Activated T-cell treated with anti-CD3 and anti-CD28 coated beads, Interleukin-2, amount 50 U/mL, for 72 hours (primary cell): Measurements from ENCODE around the gene MINPP1. TPM values are rescaled to one million over a fixed set of nuclear protein-coding genes. Genes with fewer than 3 reads are reported as not detected.
A peak's percentile ranks its signal among the peaks of the same experiment; 100 is the strongest.

Source experiments
- ATAC-seq, 2 donors: fragments of 150-1000 bp; cut with Tn5 transposase; replicated peaks in 1 of 2; 2 replicates each; pipeline ENCODE4 v1.10.0; 2021; ENCODE audit warnings: moderate library complexity in 2 of 2, mild to moderate bottlenecking in 1 of 2
- DNase-seq, 2 donors: peaks; one replicate each; pipeline ENCODE4 v3.0.0; 2021 to 2022; ENCODE audit warnings: mixed read lengths in 1 of 2
- H3K27ac Mint-ChIP-seq: one replicate; pipeline ENCODE4 v1.8.0; 2022; ENCODE audit warnings: mild to moderate bottlenecking, moderate library complexity, mixed read lengths
- H3K27me3 Mint-ChIP-seq: one replicate; pipeline ENCODE4 v1.8.0; 2022; ENCODE audit warnings: low read depth, mixed read lengths
- H3K36me3 Mint-ChIP-seq, 2 donors: one replicate each; pipeline ENCODE4 v1.8.0; 2022; ENCODE audit warnings: mixed read lengths in 2 of 2, mild to moderate bottlenecking in 1 of 2; ENCODE audit not compliant: insufficient read depth in 2 of 2
- H3K4me1 Mint-ChIP-seq: one replicate; pipeline ENCODE4 v1.8.0; 2022; ENCODE audit warnings: low read depth, mixed read lengths
- H3K4me3 Mint-ChIP-seq, 2 donors: one replicate each; pipeline ENCODE4 v1.8.0; 2022; ENCODE audit warnings: mild to moderate bottlenecking in 2 of 2, mixed read lengths in 2 of 2, moderate library complexity in 2 of 2
- H3K9me3 Mint-ChIP-seq, 2 donors: one replicate each; pipeline ENCODE4 v1.8.0; 2022; ENCODE audit warnings: mixed read lengths in 2 of 2
- total RNA-seq, 2 donors: library from RNA; stranded (reverse); gene quantifications; one replicate each; pipeline ENCODE4 v1.2.3, GENCODE V29; 2022

Gene MINPP1
- total RNA-seq, 2 donors from 2014 or later = 10.5 to 12.4 TPM

GRCh38 chr10:87504307-87504639, 420 bp upstream of the MINPP1 start:
- DNase-seq (no peak), ATAC-seq (no peak)
- Mint-ChIP-seq H3K27ac (peak overlapping the region; percentile 87), H3K4me3 (peak overlapping the region; percentile 94 to 95), H3K27me3 (peaks cover 7% of the 10 kb centered on the region), H3K9me3 (no peaks in the 10 kb centered on the region), H3K4me1 (peaks cover 40% of the 10 kb centered on the region), H3K36me3 (no peaks in the 10 kb centered on the region)

- peaks cover 7% of the 10 kb centered on the region for H3K27me3 Mint-ChIP-seq
- peak overlapping the region; percentile 86 for H3K27ac Mint-ChIP-seq
- H3K9me3 Mint-ChIP-seq = no peaks in the 10 kb centered on the region
- peaks cover 40% of the 10 kb centered on the region for H3K4me1 Mint-ChIP-seq
- peak overlapping the region; percentile 94 to 95 for H3K4me3 Mint-ChIP-seq
- DNase-seq = peak; percentile 69 to 71
- no peaks in the 10 kb centered on the region for H3K36me3 Mint-ChIP-seq
- peak; percentile 62 to 68 for ATAC-seq
These were observed 846 bp downstream of the MINPP1 start for GRCh38 chr10:87505366-87506111.

GRCh38 chr10:87506956-87507355, 2.3 kb downstream of the MINPP1 start:
- H3K27me3 Mint-ChIP-seq = peaks cover 3% of the 10 kb centered on the region
- peaks cover 0 to 4% of the 10 kb centered on the region in 2 donors for H3K36me3 Mint-ChIP-seq
- H3K4me1 Mint-ChIP-seq = peaks cover 40% of the 10 kb centered on the region
- no peak overlapping the region for H3K27ac Mint-ChIP-seq
- no peak overlapping the region for H3K4me3 Mint-ChIP-seq
- H3K9me3 Mint-ChIP-seq = no peaks in the 10 kb centered on the region
- no peak for DNase-seq
- no peak for ATAC-seq

- ATAC-seq (no peak), DNase-seq (no peak)
- Mint-ChIP-seq H3K4me3 (no peak overlapping the region), H3K9me3 (no peaks in the 10 kb centered on the region), H3K4me1 (peaks cover 40% of the 10 kb centered on the region), H3K27ac (no peak overlapping the region), H3K36me3 (peaks cover 0 to 4% of the 10 kb centered on the region in 2 donors), H3K27me3 (no peaks in the 10 kb centered on the region)
These were observed 3.3 kb downstream of the MINPP1 start for GRCh38 chr10:87507879-87508483.

GRCh38 chr10:87508837-87509236, 4.1 kb downstream of the MINPP1 start:
- Mint-ChIP-seq H3K9me3 (no peaks in the 10 kb centered on the region), H3K27ac (no peak overlapping the region), H3K27me3 (no peaks in the 10 kb centered on the region), H3K36me3 (peaks cover 2 to 4% of the 10 kb centered on the region in 2 donors), H3K4me3 (no peak overlapping the region), H3K4me1 (peaks cover 31% of the 10 kb centered on the region)
- ATAC-seq (no peak), DNase-seq (no peak)

- H3K9me3 Mint-ChIP-seq = no peaks in the 10 kb centered on the region
- no peaks in the 10 kb centered on the region for H3K27me3 Mint-ChIP-seq
- peaks cover 25% of the 10 kb centered on the region for H3K4me1 Mint-ChIP-seq
- H3K36me3 Mint-ChIP-seq = peaks cover 4 to 5% of the 10 kb centered on the region in 2 donors
- DNase-seq (no peak), ATAC-seq (no peak)
- no peak overlapping the region for H3K4me3 Mint-ChIP-seq
- H3K27ac Mint-ChIP-seq = no peak overlapping the region
These were observed 5.3 kb downstream of the MINPP1 start for GRCh38 chr10:87510025-87510424.

- no peaks in the 10 kb centered on the region for H3K9me3 Mint-ChIP-seq
- no peaks in the 10 kb centered on the region for H3K27me3 Mint-ChIP-seq
- ATAC-seq (no peak), DNase-seq (no peak)
- H3K4me1 Mint-ChIP-seq = peaks cover 14% of the 10 kb centered on the region
- peaks cover 4 to 9% of the 10 kb centered on the region in 2 donors for H3K36me3 Mint-ChIP-seq
- peak overlapping the region; percentile 79 for H3K27ac Mint-ChIP-seq
- H3K4me3 Mint-ChIP-seq = no peak overlapping the region
These were observed 6.8 kb downstream of the MINPP1 start for GRCh38 chr10:87511526-87511925.

GRCh38 chr10:87518937-87519336, 14.2 kb downstream of the MINPP1 start:
- Mint-ChIP-seq H3K4me1 (peaks cover 9% of the 10 kb centered on the region), H3K9me3 (peaks cover 0 to 2% of the 10 kb centered on the region in 2 donors), H3K27ac (no peak overlapping the region), H3K27me3 (no peaks in the 10 kb centered on the region), H3K36me3 (peaks cover 7 to 13% of the 10 kb centered on the region in 2 donors), H3K4me3 (peak overlapping the region in 1 of 2 donors; percentile 84)
- ATAC-seq (no peak), DNase-seq (no peak)

GRCh38 chr10:87519582-87519981, 14.9 kb downstream of the MINPP1 start:
- Mint-ChIP-seq H3K27me3 (no peaks in the 10 kb centered on the region), H3K36me3 (peaks cover 7 to 14% of the 10 kb centered on the region in 2 donors), H3K27ac (peak overlapping the region; percentile 55), H3K4me1 (peaks cover 9% of the 10 kb centered on the region), H3K9me3 (peaks cover 0 to 2% of the 10 kb centered on the region in 2 donors), H3K4me3 (peak overlapping the region; percentile 3 to 84)
- peak; percentile 51 to 90 for ATAC-seq
- DNase-seq = no peak

GRCh38 chr10:87523731-87524130, 19.0 kb downstream of the MINPP1 start:
- H3K4me1 Mint-ChIP-seq = peaks cover 9% of the 10 kb centered on the region
- H3K9me3 Mint-ChIP-seq = peaks cover 4 to 6% of the 10 kb centered on the region in 2 donors
- no peak overlapping the region for H3K27ac Mint-ChIP-seq
- no peaks in the 10 kb centered on the region for H3K27me3 Mint-ChIP-seq
- no peak for DNase-seq
- H3K4me3 Mint-ChIP-seq = no peak overlapping the region
- H3K36me3 Mint-ChIP-seq = peaks cover 23 to 27% of the 10 kb centered on the region in 2 donors
- ATAC-seq = no peak

- ATAC-seq (no peak), DNase-seq (no peak)
- Mint-ChIP-seq H3K36me3 (peaks cover 25 to 33% of the 10 kb centered on the region in 2 donors), H3K27ac (no peak overlapping the region), H3K9me3 (peaks cover 6 to 7% of the 10 kb centered on the region in 2 donors), H3K4me3 (no peak overlapping the region), H3K27me3 (no peaks in the 10 kb centered on the region), H3K4me1 (peaks cover 6% of the 10 kb centered on the region)
These were observed 19.6 kb downstream of the MINPP1 start for GRCh38 chr10:87524296-87524695.

- no peak for ATAC-seq
- H3K27me3 Mint-ChIP-seq = no peaks in the 10 kb centered on the region
- DNase-seq = no peak
- no peak overlapping the region for H3K27ac Mint-ChIP-seq
- peaks cover under 1% of the 10 kb centered on the region for H3K4me1 Mint-ChIP-seq
- peaks cover 14 to 27% of the 10 kb centered on the region in 2 donors for H3K36me3 Mint-ChIP-seq
- H3K4me3 Mint-ChIP-seq = no peak overlapping the region
- H3K9me3 Mint-ChIP-seq = peaks cover 1 to 4% of the 10 kb centered on the region in 2 donors
These were observed 27.4 kb downstream of the MINPP1 start for GRCh38 chr10:87531908-87532622.

GRCh38 chr10:87532696-87533095, 28.0 kb downstream of the MINPP1 start:
- Mint-ChIP-seq H3K4me3 (no peak overlapping the region), H3K36me3 (peaks cover 14 to 23% of the 10 kb centered on the region in 2 donors), H3K27ac (no peak overlapping the region), H3K9me3 (peaks cover 1 to 4% of the 10 kb centered on the region in 2 donors), H3K4me1 (peaks cover 6% of the 10 kb centered on the region), H3K27me3 (no peaks in the 10 kb centered on the region)
- ATAC-seq (no peak), DNase-seq (no peak)
